Measurements from ENCODE around the gene CALML5. TPM values are rescaled to one million over a fixed set of nuclear protein-coding genes. Genes with fewer than 3 reads are reported as not detected.

CALML5 gene
- not detected in 2 replicates for total RNA-seq
- not detected in 2 replicates for polyA plus RNA-seq
- polyA plus RNA-seq (2012) = not detected in 2 replicates
- not detected in 2 replicates for polyA minus RNA-seq (ENCODE audit: low replicate concordance)

- DNase-seq (ENCODE audit: low read depth in 2 of 2) = no peak
- TF ChIP-seq EZH2 (IDR thresholded peaks at IDR 0.05; ENCODE audit: low read length, missing control alignments) (no peak), CTCF (conservative IDR thresholded peaks at IDR 0.05 in 1 of 2, IDR thresholded peaks at IDR 0.05 in 1 of 2; ENCODE audit: low read depth in 1 of 2, low read length in 2 of 2) (no peak)
- no peak within 1 kb of the TSS for H3K27ac ChIP-seq (ENCODE audit: insufficient read depth, low read length)
- H3K36me3 ChIP-seq (ENCODE audit: control insufficient read depth, insufficient read depth, low read length) = no peaks in the 10 kb centered on the region
- peaks cover 17% of the 10 kb centered on the region for H3K27me3 ChIP-seq (ENCODE audit: control insufficient read depth, insufficient read depth, low read length)
- no peaks in the 10 kb centered on the region for H4K20me1 ChIP-seq (ENCODE audit: control insufficient read depth, extremely low read depth, insufficient read depth, low read length)
- H3K4me3 ChIP-seq (replicated peaks in 1 of 4; ENCODE audit: control extremely low read depth in 1 of 4, insufficient read depth in 1 of 4, low read depth in 3 of 4, low read length in 4 of 4) = no peak within 1 kb of the TSS
- H3K9ac ChIP-seq (ENCODE audit: insufficient read depth, low read length) = no peak within 1 kb of the TSS
- no peak within 1 kb of the TSS for H3K4me2 ChIP-seq (ENCODE audit: extremely low read depth, insufficient read depth, low read length)
- H3K79me2 ChIP-seq (ENCODE audit: control insufficient read depth, insufficient read depth, low read length) = no peaks in the 10 kb centered on the region
- H2AFZ ChIP-seq (ENCODE audit: low read length) = no peak within 1 kb of the TSS
- H3K4me1 ChIP-seq (ENCODE audit: control insufficient read depth, extremely low read depth, insufficient read depth, low read length) = no peaks in the 10 kb centered on the region
- no peaks in the 10 kb centered on the region for H3K9me3 ChIP-seq (ENCODE audit: control insufficient read depth, insufficient read depth, low read depth, low read length)
These were observed at the start of gene CALML5 for GRCh38 chr10:5499493-5500140. CALML5 (minus strand) TSS chr10:5499570; CDS start chr10:5499438, 132 bp downstream.

GRCh38 chr10:5547931-5548660 lies 48.7 kb upstream of the CALML5 start:
- Histone ChIP-seq H3K4me1 (ENCODE audit: control insufficient read depth, extremely low read depth, insufficient read depth, low read length) (peaks cover 30% of the 10 kb centered on the region), H3K79me2 (ENCODE audit: control insufficient read depth, insufficient read depth, low read length) (no peaks in the 10 kb centered on the region), H3K4me3 (replicated peaks in 1 of 4; ENCODE audit: control extremely low read depth in 1 of 4, insufficient read depth in 1 of 4, low read depth in 3 of 4, low read length in 4 of 4) (peak overlapping the region in 1 of 4 experiments; percentile 25), H3K9ac (ENCODE audit: insufficient read depth, low read length) (no peak overlapping the region), H2AFZ (ENCODE audit: low read length) (peak overlapping the region; percentile 67), H3K36me3 (ENCODE audit: control insufficient read depth, insufficient read depth, low read length) (no peaks in the 10 kb centered on the region), H3K27me3 (ENCODE audit: control insufficient read depth, insufficient read depth, low read length) (no peaks in the 10 kb centered on the region), H3K4me2 (ENCODE audit: extremely low read depth, insufficient read depth, low read length) (peak overlapping the region; percentile 79), H4K20me1 (ENCODE audit: control insufficient read depth, extremely low read depth, insufficient read depth, low read length) (no peaks in the 10 kb centered on the region), H3K9me3 (ENCODE audit: control insufficient read depth, insufficient read depth, low read depth, low read length) (no peaks in the 10 kb centered on the region), H3K27ac (ENCODE audit: insufficient read depth, low read length) (peak overlapping the region; percentile 82)
- TF ChIP-seq CTCF (conservative IDR thresholded peaks at IDR 0.05 in 1 of 2, IDR thresholded peaks at IDR 0.05 in 1 of 2; ENCODE audit: low read depth in 1 of 2, low read length in 2 of 2) (no peak), EZH2 (IDR thresholded peaks at IDR 0.05; ENCODE audit: low read length, missing control alignments) (no peak)
- DNase-seq (ENCODE audit: low read depth in 2 of 2) = peak in 1 of 2 donors; percentile 44

GRCh38 chr10:5547681-5547930 lies 48.2 kb upstream of the CALML5 start:
- Histone ChIP-seq H3K4me1 (ENCODE audit: control insufficient read depth, extremely low read depth, insufficient read depth, low read length) (peaks cover 30% of the 10 kb centered on the region), H3K79me2 (ENCODE audit: control insufficient read depth, insufficient read depth, low read length) (no peaks in the 10 kb centered on the region), H3K27ac (ENCODE audit: insufficient read depth, low read length) (peak overlapping the region; percentile 82), H2AFZ (ENCODE audit: low read length) (peak overlapping the region; percentile 67), H3K36me3 (ENCODE audit: control insufficient read depth, insufficient read depth, low read length) (no peaks in the 10 kb centered on the region), H3K4me2 (ENCODE audit: extremely low read depth, insufficient read depth, low read length) (peak overlapping the region; percentile 79), H4K20me1 (ENCODE audit: control insufficient read depth, extremely low read depth, insufficient read depth, low read length) (no peaks in the 10 kb centered on the region), H3K27me3 (ENCODE audit: control insufficient read depth, insufficient read depth, low read length) (no peaks in the 10 kb centered on the region), H3K9ac (ENCODE audit: insufficient read depth, low read length) (no peak overlapping the region), H3K4me3 (replicated peaks in 1 of 4; ENCODE audit: control extremely low read depth in 1 of 4, insufficient read depth in 1 of 4, low read depth in 3 of 4, low read length in 4 of 4) (peak overlapping the region in 2 of 4 experiments; percentile 22 to 25), H3K9me3 (ENCODE audit: control insufficient read depth, insufficient read depth, low read depth, low read length) (no peaks in the 10 kb centered on the region)
- DNase-seq (ENCODE audit: low read depth in 2 of 2) = peak in 1 of 2 donors; percentile 47
- no peak for TF ChIP-seq EZH2 (IDR thresholded peaks at IDR 0.05; ENCODE audit: low read length, missing control alignments)
- no peak for TF ChIP-seq CTCF (conservative IDR thresholded peaks at IDR 0.05 in 1 of 2, IDR thresholded peaks at IDR 0.05 in 1 of 2; ENCODE audit: low read depth in 1 of 2, low read length in 2 of 2)
